HCT116 (cell line): Measurements from ENCODE around the gene UCHL3. TPM values are rescaled to one million over a fixed set of nuclear protein-coding genes. Genes with fewer than 3 reads are reported as not detected.

Experiments
- ATAC-seq: fragments of 200-7000 bp; cut with Tn5 transposase; 2 replicates; pipeline ENCODE4 v1.9.1; 2020; ENCODE audit warnings: mild to moderate bottlenecking, moderate library complexity
- BruUV-seq: library from RNA; stranded (reverse); fragments of 400-500 nt; replicated peaks from 2 replicates; lab custom pipeline; 2021; lab: Mats Ljungman, UMichigan
- CTCF ChIA-PET: fragments of 300-600 bp; sonication (Branson Sonifier 250); formaldehyde crosslinking; loops from one replicate; lab custom pipeline; 2021; ENCODE audit warnings: antibody characterized with exemption; lab: Charles Lee
- POLR2A ChIA-PET: fragments of 300-600, 350-600 bp; sonication (Branson Sonifier 250); formaldehyde crosslinking; loops from one replicate; lab custom pipeline; 2021; ENCODE audit warnings: antibody characterized with exemption; lab: Charles Lee
- RAD21 ChIA-PET, 2 experiments: fragments of 300-600 bp; sonication (Branson Sonifier 250); formaldehyde crosslinking; loops; one replicate each; lab custom pipeline; 2023; ENCODE audit warnings: low total read pairs in 2 of 2; ENCODE audit not compliant: uncharacterized antibody in 2 of 2, unreplicated experiment in 2 of 2, low non-redundant PET in 1 of 2; lab: Charles Lee
- DNase-seq: peaks from one replicate; pipeline ENCODE4 v3.0.0-alpha.2; 2010; ENCODE audit warnings: low read depth, low spot score
- H2AFZ ChIP-seq: fragments of 200-600 bp; shearing (Covaris generic), sonication (generic); 2 replicates; pipeline ENCODE4 v1.6.1; 2017; ENCODE audit warnings: low read depth, mixed run types, mixed read lengths, antibody characterized with exemption, low read length; ENCODE audit not compliant: poor library complexity, severe bottlenecking
- H3K27ac ChIP-seq: 2 replicates; pipeline ENCODE4 v1.5.1; 2012; ENCODE audit warnings: low read depth, low read length
- H3K27me3 ChIP-seq: fragments of 200-600 bp; sonication (generic); 2 replicates; pipeline ENCODE4 v1.6.1; 2016; ENCODE audit warnings: mixed run types, low read length, mixed read lengths; ENCODE audit not compliant: insufficient read depth
- H3K36me3 ChIP-seq, 2 experiments: fragments of 200-500 bp in 1 of 2; fragments of 200-600 bp in 1 of 2; sonication (Bioruptor generic) in 1 of 2; sonication (generic) in 1 of 2; 2 replicates each; pipeline versions ENCODE4 v1.5.1 to v1.6.1; 2014 to 2016; ENCODE audit warnings: low read length in 2 of 2, inconsistent platforms in 1 of 2, mixed read lengths in 1 of 2, mixed run types in 1 of 2; ENCODE audit not compliant: insufficient read depth in 2 of 2, control insufficient read depth in 1 of 2
- H3K4me1 ChIP-seq, 2 experiments: fragments of 200-600 bp in 1 of 2; sonication (generic) in 1 of 2; 2 replicates each; pipeline versions ENCODE4 v1.5.1 to v1.6.1; 2012 to 2017; ENCODE audit warnings: low read length in 2 of 2, inconsistent platforms in 1 of 2, mild to moderate bottlenecking in 1 of 2, mixed read lengths in 1 of 2, mixed run types in 1 of 2, moderate library complexity in 1 of 2; ENCODE audit not compliant: insufficient read depth in 2 of 2, control insufficient read depth in 1 of 2
- H3K4me2 ChIP-seq: fragments of 200-600 bp; sonication (generic); 2 replicates; pipeline ENCODE4 v1.6.1; 2017; ENCODE audit warnings: mixed run types, low read length, mixed read lengths
- H3K4me3 ChIP-seq, 2 experiments: fragments of 200-600 bp in 1 of 2; sonication (generic) in 1 of 2; replicated peaks in 1 of 2; 2 replicates each; pipeline ENCODE4 v1.5.1; 2011 to 2016; ENCODE audit warnings: low read length in 2 of 2, control low read depth in 1 of 2, low read depth in 1 of 2, mild to moderate bottlenecking in 1 of 2, mixed read lengths in 1 of 2, mixed run types in 1 of 2
- H3K79me2 ChIP-seq: fragments of 200-600 bp; sonication (generic); 2 replicates; pipeline ENCODE4 v1.6.1; 2017; ENCODE audit warnings: mild to moderate bottlenecking, mixed run types, low read length, moderate library complexity, mixed read lengths; ENCODE audit not compliant: insufficient read depth
- H3K9ac ChIP-seq: fragments of 200-600 bp; sonication (generic); 2 replicates; pipeline ENCODE4 v1.6.1; 2016; ENCODE audit warnings: low read length, mixed read lengths
- H3K9me2 ChIP-seq: fragments of 200-600 bp; sonication (generic), shearing (Covaris generic); 2 replicates; pipeline ENCODE4 v1.6.1; 2017; ENCODE audit warnings: mixed run types, mild to moderate bottlenecking, moderate library complexity; ENCODE audit not compliant: insufficient read depth
- H3K9me3 ChIP-seq, 2 experiments: fragments of 200-500 bp in 1 of 2; fragments of 200-600 bp in 1 of 2; sonication (Bioruptor generic) in 1 of 2; sonication (generic) in 1 of 2; 2 replicates each; pipeline ENCODE4 v1.6.1; 2014 to 2017; ENCODE audit warnings: low read length in 2 of 2, mixed read lengths in 2 of 2, inconsistent platforms in 1 of 2, low read depth in 1 of 2, mild to moderate bottlenecking in 1 of 2, mixed run types in 1 of 2, moderate library complexity in 1 of 2; ENCODE audit not compliant: control insufficient read depth in 1 of 2, insufficient read depth in 1 of 2
- H4K20me1 ChIP-seq: fragments of 200-600 bp; sonication (generic), shearing (Covaris generic); 2 replicates; pipeline ENCODE4 v1.6.1; 2017; ENCODE audit warnings: mixed run types, mild to moderate bottlenecking, moderate library complexity; ENCODE audit not compliant: insufficient read depth
- CBX3 ChIP-seq: IDR thresholded peaks from 2 replicates; pipeline ENCODE4 v1.6.1; 2012; ENCODE audit warnings: low read depth
- CTCF ChIP-seq, 3 experiments: fragments of 200-600 bp in 1 of 3; sonication (generic) in 1 of 3; IDR thresholded peaks in 2 of 3; conservative IDR thresholded peaks in 1 of 3; 2 replicates each; pipeline ENCODE4 v1.5.1; 2012 to 2017; ENCODE audit warnings: low read depth in 2 of 3, low read length in 2 of 3, antibody characterized with exemption in 1 of 3, borderline replicate concordance in 1 of 3, control low read depth in 1 of 3, mild to moderate bottlenecking in 1 of 3, mixed read lengths in 1 of 3, mixed run types in 1 of 3, moderate library complexity in 1 of 3; ENCODE audit not compliant: insufficient read depth in 1 of 3
- EGR1 ChIP-seq: IDR thresholded peaks from 2 replicates; pipeline ENCODE4 v1.6.1; 2012; ENCODE audit warnings: low read depth
- EZH2 ChIP-seq: fragments of 200-600 bp; sonication (generic); IDR thresholded peaks from 2 replicates; pipeline ENCODE4 v1.6.1; 2017; ENCODE audit warnings: antibody characterized with exemption, mixed run types
- JUND ChIP-seq: IDR thresholded peaks from 2 replicates; pipeline ENCODE4 v1.6.1; 2012
- POLR2AphosphoS5 ChIP-seq: IDR thresholded peaks from 2 replicates; pipeline ENCODE4 v1.6.1; 2011; ENCODE audit warnings: mild to moderate bottlenecking, low read depth, low read length, moderate library complexity
- RAD21 ChIP-seq: IDR thresholded peaks from 2 replicates; pipeline ENCODE4 v1.6.1; 2012; ENCODE audit warnings: low read depth, mild to moderate bottlenecking
- SIN3A ChIP-seq: IDR thresholded peaks from 2 replicates; pipeline ENCODE4 v1.6.1; 2012; ENCODE audit warnings: low read depth
- SP1 ChIP-seq: IDR thresholded peaks from 2 replicates; pipeline ENCODE4 v1.6.1; 2012; ENCODE audit warnings: low read depth
- intact Hi-C: fragments of 100-400 bp; cut with micrococcal nuclease; formaldehyde crosslinking; loops from 2 replicates; pipeline ENCODE4 v1.10.0; 2022
- total RNA-seq: library from RNA; stranded (reverse); gene quantifications from one replicate; pipeline ENCODE4 v1.2.1, GENCODE V29; 2021; ENCODE audit not compliant: unreplicated experiment

The UCHL3 gene
- total RNA-seq, 1 experiment from 2014 or later, result 32.4 TPM

- no peaks in the 10 kb centered on the region for H3K4me1 ChIP-seq
- H3K27ac ChIP-seq, result no peak overlapping the region
- TF ChIP-seq SP1, result no peak
- TF ChIP-seq CBX3, result no peak
- TF ChIP-seq JUND, result no peak
- no peak for TF ChIP-seq RAD21
- TF ChIP-seq POLR2AphosphoS5, result no peak
- TF ChIP-seq EGR1, result no peak
- TF ChIP-seq EZH2, result no peak
- TF ChIP-seq CTCF (IDR thresholded peaks at IDR 0.05 in 2 of 3, conservative IDR thresholded peaks at IDR 0.05 in 1 of 3; ENCODE audit: borderline replicate concordance in 1 of 3, insufficient read depth in 1 of 3, low read depth in 2 of 3, low read length in 2 of 3), result no peak
- TF ChIP-seq SIN3A, result no peak
- no peaks in the 10 kb centered on the region for H4K20me1 ChIP-seq
- H3K9me2 ChIP-seq, result no peaks in the 10 kb centered on the region
- no peak for ATAC-seq
- no peak overlapping the region for H2AFZ ChIP-seq
- POLR2A ChIA-PET, result no interaction called here
- DNase-seq, result no peak
- no TSS peak for BruUV-seq
- RAD21 ChIA-PET, result no interaction called here
- no peak overlapping the region for H3K4me3 ChIP-seq
- H3K4me2 ChIP-seq, result no peak overlapping the region
- no peaks in the 10 kb centered on the region for H3K36me3 ChIP-seq
- no peak overlapping the region for H3K9ac ChIP-seq
- intact Hi-C loops, result no loop called here
- no peaks in the 10 kb centered on the region for H3K9me3 ChIP-seq
- no peaks in the 10 kb centered on the region for H3K79me2 ChIP-seq
- CTCF ChIA-PET, result no interaction called here
- H3K27me3 ChIP-seq, result no peaks in the 10 kb centered on the region
These were observed 36.3 kb upstream of the UCHL3 start for GRCh38 chr13:75513271-75513670.
